Neural crest cell (in vitro differentiated cells): ENCODE data around the gene COL5A2. TPM values are rescaled to one million over a fixed set of nuclear protein-coding genes. Genes with fewer than 3 reads are reported as not detected.

Source experiments
- DNase-seq: peaks from one replicate; pipeline ENCODE4 v3.0.0; 2021; ENCODE audit warnings: low read depth, mixed read lengths, low spot score
- H3K27ac Mint-ChIP-seq: one replicate; pipeline ENCODE4 v1.8.0; 2021; ENCODE audit warnings: mild to moderate bottlenecking, mixed read lengths; ENCODE audit not compliant: unreplicated experiment
- H3K27me3 Mint-ChIP-seq: 2 replicates; pipeline ENCODE4 v1.8.0; 2021; ENCODE audit warnings: low read depth, mild to moderate bottlenecking, mixed read lengths
- H3K36me3 Mint-ChIP-seq: 2 replicates; pipeline ENCODE4 v1.8.0; 2021; ENCODE audit warnings: low read depth, mild to moderate bottlenecking, mixed read lengths
- H3K4me1 Mint-ChIP-seq: 2 replicates; pipeline ENCODE4 v1.8.0; 2021; ENCODE audit warnings: mixed read lengths
- H3K4me3 Mint-ChIP-seq: one replicate; pipeline ENCODE4 v1.8.0; 2021; ENCODE audit warnings: mild to moderate bottlenecking, mixed read lengths
- H3K9me3 Mint-ChIP-seq: 2 replicates; pipeline ENCODE4 v1.8.0; 2021; ENCODE audit warnings: mixed read lengths
- total RNA-seq: library from RNA; stranded (reverse); gene quantifications from 2 replicates; pipeline ENCODE4 v1.2.1, GENCODE V29; 2021
- TF ChIP-seq, protein P1 (sequence below): fragments of 200-600 bp; sonication (generic); conservative IDR thresholded peaks from 2 replicates; pipeline ENCODE4 v1.5.0; 2021; ENCODE audit warnings: antibody characterized with exemption, mild to moderate bottlenecking

COL5A2 gene
- total RNA-seq, 1 donor from 2014 or later, result 62.6 TPM

DNA sequence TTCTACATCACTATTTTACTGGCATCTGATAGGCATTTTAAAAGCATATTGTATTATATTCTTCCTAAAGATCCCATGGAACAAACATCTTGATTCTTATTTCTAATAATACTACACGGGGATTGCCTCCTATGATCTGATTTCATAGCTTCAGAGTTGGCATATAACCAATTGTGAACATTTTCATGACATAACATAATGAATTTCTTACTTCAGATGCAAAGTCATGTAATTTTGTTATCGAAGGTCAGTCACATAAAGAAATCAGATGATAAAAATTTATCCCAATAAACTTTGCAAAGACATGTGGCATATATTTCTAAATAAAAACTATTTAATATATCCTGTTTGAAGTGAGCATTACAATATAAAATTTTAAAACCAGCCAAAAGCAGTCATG lies 93.3 kb downstream of the COL5A2 start:
- TF ChIP-seq, protein P1, sequence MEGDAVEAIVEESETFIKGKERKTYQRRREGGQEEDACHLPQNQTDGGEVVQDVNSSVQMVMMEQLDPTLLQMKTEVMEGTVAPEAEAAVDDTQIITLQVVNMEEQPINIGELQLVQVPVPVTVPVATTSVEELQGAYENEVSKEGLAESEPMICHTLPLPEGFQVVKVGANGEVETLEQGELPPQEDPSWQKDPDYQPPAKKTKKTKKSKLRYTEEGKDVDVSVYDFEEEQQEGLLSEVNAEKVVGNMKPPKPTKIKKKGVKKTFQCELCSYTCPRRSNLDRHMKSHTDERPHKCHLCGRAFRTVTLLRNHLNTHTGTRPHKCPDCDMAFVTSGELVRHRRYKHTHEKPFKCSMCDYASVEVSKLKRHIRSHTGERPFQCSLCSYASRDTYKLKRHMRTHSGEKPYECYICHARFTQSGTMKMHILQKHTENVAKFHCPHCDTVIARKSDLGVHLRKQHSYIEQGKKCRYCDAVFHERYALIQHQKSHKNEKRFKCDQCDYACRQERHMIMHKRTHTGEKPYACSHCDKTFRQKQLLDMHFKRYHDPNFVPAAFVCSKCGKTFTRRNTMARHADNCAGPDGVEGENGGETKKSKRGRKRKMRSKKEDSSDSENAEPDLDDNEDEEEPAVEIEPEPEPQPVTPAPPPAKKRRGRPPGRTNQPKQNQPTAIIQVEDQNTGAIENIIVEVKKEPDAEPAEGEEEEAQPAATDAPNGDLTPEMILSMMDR, result no peak
- no peak for DNase-seq
- no peaks in the 10 kb centered on the region for H3K27me3 Mint-ChIP-seq
- peaks cover 18% of the 10 kb centered on the region for H3K36me3 Mint-ChIP-seq
- H3K9me3 Mint-ChIP-seq, result peaks cover 3% of the 10 kb centered on the region
- H3K4me1 Mint-ChIP-seq, result no peaks in the 10 kb centered on the region
- no peak overlapping the region for H3K27ac Mint-ChIP-seq
- H3K4me3 Mint-ChIP-seq, result no peak overlapping the region

DNA sequence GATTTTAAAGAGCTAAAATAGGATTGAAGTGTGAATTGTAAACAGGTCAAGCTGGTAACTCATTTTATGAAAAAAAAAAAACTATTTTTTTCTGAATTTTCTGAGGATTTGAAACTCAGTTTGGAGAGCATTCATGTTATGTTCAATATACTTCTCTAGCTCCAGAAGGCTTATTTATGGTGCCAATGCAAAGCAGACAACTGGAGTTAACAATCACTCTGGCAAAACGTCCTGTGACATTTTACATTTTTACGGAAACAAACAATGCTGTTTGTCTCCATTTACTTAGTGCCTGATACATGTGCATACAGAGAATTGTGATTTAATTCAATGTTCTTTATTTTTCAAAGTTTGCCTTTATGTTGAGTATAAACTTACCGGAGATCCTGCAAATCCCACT lies 96.0 kb downstream of the COL5A2 start:
- no peaks in the 10 kb centered on the region for H3K27me3 Mint-ChIP-seq
- TF ChIP-seq, protein P1, result no peak
- H3K9me3 Mint-ChIP-seq, result peaks cover 3% of the 10 kb centered on the region
- H3K36me3 Mint-ChIP-seq, result peaks cover 8% of the 10 kb centered on the region
- H3K4me3 Mint-ChIP-seq, result no peak overlapping the region
- no peaks in the 10 kb centered on the region for H3K4me1 Mint-ChIP-seq
- DNase-seq, result no peak
- H3K27ac Mint-ChIP-seq, result no peak overlapping the region

DNA sequence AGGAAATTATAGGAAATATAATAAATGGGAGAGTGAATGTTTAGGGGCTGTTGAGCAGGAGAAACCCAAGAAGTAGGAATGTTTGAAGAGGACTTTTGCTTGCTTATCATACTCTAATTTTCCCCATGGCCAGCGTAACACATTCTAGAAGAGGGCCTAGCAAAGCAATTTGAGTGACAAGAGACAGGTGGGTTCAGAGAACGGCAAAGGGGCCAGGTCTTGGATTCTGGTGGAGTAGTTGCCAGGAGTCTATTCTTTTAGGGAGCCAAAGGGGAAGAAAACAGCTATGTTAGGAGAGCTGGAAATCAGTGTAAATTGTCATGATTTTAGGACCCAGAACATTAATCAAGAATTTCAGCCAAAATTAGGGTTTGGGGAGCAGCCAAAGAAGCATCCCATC lies 96.5 kb downstream of the COL5A2 start:
- Mint-ChIP-seq H3K36me3 (peaks cover 11% of the 10 kb centered on the region), H3K4me3 (no peak overlapping the region), H3K27me3 (no peaks in the 10 kb centered on the region), H3K27ac (no peak overlapping the region), H3K9me3 (peaks cover 3% of the 10 kb centered on the region), H3K4me1 (no peaks in the 10 kb centered on the region)
- DNase-seq, result no peak
- TF ChIP-seq, protein P1, result no peak

DNA sequence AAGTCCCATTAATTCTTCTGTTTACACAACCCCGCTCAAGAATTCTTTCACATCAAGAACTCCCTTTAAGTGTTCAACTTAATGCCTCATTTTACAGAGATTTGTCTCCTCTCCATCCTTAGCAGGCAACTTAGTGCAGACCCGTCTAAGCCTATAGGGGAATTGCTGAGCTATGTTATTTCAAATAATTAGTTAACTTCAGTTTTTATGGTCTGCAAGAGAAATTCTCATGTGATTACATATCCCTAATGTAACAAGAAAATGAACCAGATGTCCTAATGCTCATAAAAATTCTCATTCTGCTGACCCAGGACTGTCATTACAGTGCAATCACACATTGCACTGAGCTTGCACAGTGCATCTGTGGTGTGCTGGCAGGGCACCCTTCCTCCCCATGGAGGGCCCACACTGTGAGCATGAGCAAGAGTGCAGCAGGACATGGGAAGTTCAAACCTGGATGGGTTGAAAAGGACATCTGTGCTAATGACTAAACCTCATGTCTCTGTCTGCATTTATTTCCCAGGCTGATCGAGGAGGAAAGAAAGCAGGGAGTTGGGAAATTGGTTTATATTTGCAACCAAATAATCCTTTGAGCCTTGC lies 97.1 kb downstream of the COL5A2 start:
- Mint-ChIP-seq H3K27ac (no peak overlapping the region), H3K9me3 (peaks cover 3% of the 10 kb centered on the region), H3K27me3 (no peaks in the 10 kb centered on the region), H3K4me1 (no peaks in the 10 kb centered on the region), H3K36me3 (peaks cover 11% of the 10 kb centered on the region), H3K4me3 (no peak overlapping the region)
- TF ChIP-seq, protein P1, result no peak
- no peak for DNase-seq

DNA sequence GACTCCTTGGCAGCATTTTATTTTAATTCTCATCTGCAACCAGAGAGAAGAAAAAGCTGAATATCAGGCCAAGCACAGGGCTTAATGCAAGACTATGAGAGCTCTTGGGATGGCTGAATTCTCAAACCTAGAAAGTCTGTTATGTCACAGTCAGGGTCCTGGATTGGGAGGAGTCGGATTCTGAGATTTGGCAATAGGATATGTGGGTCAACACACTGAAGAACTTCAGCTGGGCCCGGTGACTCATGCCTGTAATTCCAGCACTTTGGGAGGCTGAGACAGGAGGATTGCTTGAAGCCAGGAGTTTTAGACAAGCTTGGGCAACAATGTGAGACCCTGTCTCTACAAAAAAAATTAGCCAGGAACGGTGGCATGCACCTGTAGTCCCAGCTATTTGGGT lies 103.0 kb downstream of the COL5A2 start:
- H3K36me3 Mint-ChIP-seq, result peaks cover 11% of the 10 kb centered on the region
- H3K27me3 Mint-ChIP-seq, result no peaks in the 10 kb centered on the region
- no peak for DNase-seq
- no peak overlapping the region for H3K4me3 Mint-ChIP-seq
- H3K27ac Mint-ChIP-seq, result no peak overlapping the region
- no peaks in the 10 kb centered on the region for H3K9me3 Mint-ChIP-seq
- H3K4me1 Mint-ChIP-seq, result peaks cover 8% of the 10 kb centered on the region
- TF ChIP-seq, protein P1, result no peak
